Measurements from ENCODE around the gene WAS. TPM values are rescaled to one million over a fixed set of nuclear protein-coding genes. Genes with fewer than 3 reads are reported as not detected.
A peak's percentile ranks its signal among the peaks of the same experiment; 100 is the strongest.
"Not testable (repeated sequence)": the region's sequence is repeated elsewhere in the genome, so short reads cannot be mapped to it uniquely, and the experiment has no call there.

The WAS gene
- total RNA-seq, 1 donor from 2014 or later: 25.3 TPM

- no peak overlapping the region for H3K27ac ChIP-seq
- H3K4me1 ChIP-seq: no peaks in the 10 kb centered on the region
- intact Hi-C loops (cut with DNase I): no loop called here
- no peaks in the 10 kb centered on the region for H3K27me3 ChIP-seq
- ATAC-seq: no peak
- no peaks in the 10 kb centered on the region for H3K9me3 ChIP-seq
- TF ChIP-seq, protein P1, sequence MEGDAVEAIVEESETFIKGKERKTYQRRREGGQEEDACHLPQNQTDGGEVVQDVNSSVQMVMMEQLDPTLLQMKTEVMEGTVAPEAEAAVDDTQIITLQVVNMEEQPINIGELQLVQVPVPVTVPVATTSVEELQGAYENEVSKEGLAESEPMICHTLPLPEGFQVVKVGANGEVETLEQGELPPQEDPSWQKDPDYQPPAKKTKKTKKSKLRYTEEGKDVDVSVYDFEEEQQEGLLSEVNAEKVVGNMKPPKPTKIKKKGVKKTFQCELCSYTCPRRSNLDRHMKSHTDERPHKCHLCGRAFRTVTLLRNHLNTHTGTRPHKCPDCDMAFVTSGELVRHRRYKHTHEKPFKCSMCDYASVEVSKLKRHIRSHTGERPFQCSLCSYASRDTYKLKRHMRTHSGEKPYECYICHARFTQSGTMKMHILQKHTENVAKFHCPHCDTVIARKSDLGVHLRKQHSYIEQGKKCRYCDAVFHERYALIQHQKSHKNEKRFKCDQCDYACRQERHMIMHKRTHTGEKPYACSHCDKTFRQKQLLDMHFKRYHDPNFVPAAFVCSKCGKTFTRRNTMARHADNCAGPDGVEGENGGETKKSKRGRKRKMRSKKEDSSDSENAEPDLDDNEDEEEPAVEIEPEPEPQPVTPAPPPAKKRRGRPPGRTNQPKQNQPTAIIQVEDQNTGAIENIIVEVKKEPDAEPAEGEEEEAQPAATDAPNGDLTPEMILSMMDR (IDR thresholded peaks at IDR 0.05): no peak
- no peak for DNase-seq
- no peaks in the 10 kb centered on the region for H3K36me3 ChIP-seq
- no peak overlapping the region for H3K4me3 ChIP-seq
Measured at GRCh38 chrX:48666649-48667048, 16.9 kb upstream of the WAS start.

DNA sequence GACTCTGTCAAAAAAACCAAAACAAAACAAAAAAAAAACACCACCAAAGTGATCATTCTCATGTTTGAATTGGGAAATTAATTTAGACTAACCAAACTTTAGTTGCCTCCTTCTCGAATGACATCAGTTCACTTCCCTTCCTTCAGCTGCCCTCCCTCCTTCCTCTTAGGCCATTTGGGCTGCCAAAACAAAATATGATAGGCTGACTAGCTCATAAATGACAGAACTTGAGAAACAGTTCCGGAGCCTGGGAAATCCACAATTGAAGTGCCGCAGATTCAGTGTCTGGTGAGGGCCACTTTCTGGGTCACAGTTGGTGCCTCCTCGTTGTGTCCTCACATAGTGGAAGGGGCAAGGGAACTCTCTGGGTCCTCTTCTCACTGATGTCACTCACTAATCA lies 16.1 kb upstream of the WAS start:
- TF ChIP-seq, protein P1 (IDR thresholded peaks at IDR 0.05): no peak
- ATAC-seq: peak; percentile 55

GRCh38 chrX:48668187-48668586 lies 15.4 kb upstream of the WAS start:
- H3K27ac ChIP-seq; H3K36me3 ChIP-seq; H3K4me1 ChIP-seq; intact Hi-C loops (cut with DNase I); DNase-seq; H3K4me3 ChIP-seq; H3K9me3 ChIP-seq; ATAC-seq; H3K27me3 ChIP-seq: not testable (repeated sequence)

More for the DNA sequence above, 16.1 kb upstream of the WAS start:
- Histone ChIP-seq H3K27ac (no peak overlapping the region), H3K36me3 (no peaks in the 10 kb centered on the region), H3K9me3 (no peaks in the 10 kb centered on the region), H3K27me3 (no peaks in the 10 kb centered on the region), H3K4me3 (no peak overlapping the region), H3K4me1 (no peaks in the 10 kb centered on the region)
- no peak for DNase-seq
- intact Hi-C loops (cut with DNase I): no loop called here

DNA sequence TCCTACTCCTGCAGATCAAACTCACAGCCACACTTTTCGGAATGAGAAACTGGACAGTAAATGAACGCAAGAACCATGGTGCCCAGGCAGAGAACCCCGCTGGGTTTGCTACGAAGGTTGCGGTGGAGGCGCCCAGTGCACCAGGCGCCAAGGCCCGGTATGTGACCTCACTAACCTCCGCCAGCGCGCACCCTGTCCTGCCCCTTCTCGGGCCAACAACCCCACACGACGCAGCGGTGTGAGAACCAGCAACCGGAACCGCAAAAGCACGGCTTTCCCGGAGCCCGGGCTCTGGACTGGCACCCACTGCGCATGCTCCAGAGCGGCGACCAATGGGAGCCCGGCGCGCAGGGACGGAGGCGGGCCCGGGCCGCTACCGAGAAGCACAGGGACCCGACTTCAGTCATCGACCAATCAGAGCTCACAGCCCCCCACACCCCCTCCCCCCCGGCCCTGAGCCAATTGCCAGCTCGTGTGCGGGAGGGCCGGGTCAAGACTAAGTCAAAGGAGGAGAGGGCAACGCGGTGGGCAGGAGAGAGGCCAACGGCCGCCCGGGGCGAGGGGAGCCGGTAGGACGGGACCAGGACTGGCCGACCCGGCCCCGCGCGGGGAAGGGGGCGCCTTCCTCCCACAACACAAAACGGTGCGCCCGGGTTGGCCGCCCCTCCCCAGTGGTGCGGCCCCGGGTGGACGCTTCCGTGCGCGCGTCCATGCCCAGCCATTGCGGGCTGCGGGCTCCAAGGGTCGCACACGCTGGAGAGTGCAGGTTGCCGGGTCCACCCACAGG lies 7.3 kb upstream of the WAS start:
- intact Hi-C loops (cut with DNase I): no loop called here
- ATAC-seq: peak; percentile 99
- Histone ChIP-seq H3K9me3 (no peaks in the 10 kb centered on the region), H3K27ac (peak overlapping the region; percentile 85), H3K36me3 (no peaks in the 10 kb centered on the region), H3K27me3 (no peaks in the 10 kb centered on the region), H3K4me3 (peak overlapping the region; percentile 70), H3K4me1 (peaks cover 10% of the 10 kb centered on the region)
- DNase-seq: peak; percentile 94
- TF ChIP-seq, protein P1 (IDR thresholded peaks at IDR 0.05): no peak

DNA sequence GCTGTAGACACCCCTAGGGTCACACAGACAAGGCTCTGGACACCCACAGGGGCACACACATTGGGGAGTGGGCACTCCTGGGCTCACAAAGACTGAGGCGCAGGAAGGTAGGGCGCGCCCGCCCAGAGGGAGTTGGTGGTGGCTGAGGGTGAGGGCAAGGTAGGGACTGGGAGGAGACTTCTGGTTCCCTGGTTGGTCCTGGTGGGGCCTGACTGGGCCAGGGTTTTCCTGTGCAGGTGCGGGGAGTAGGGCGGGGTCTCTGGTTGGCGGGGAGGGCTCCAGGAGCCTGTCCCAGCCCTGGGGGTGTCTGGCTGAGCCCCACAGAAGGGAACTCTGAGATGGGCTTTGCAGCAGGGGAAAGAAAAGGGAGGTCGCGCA lies 6.7 kb upstream of the WAS start:
- TF ChIP-seq, protein P1 (IDR thresholded peaks at IDR 0.05): no peak
- intact Hi-C loops (cut with DNase I): no loop called here
- no peaks in the 10 kb centered on the region for H3K27me3 ChIP-seq
- H3K9me3 ChIP-seq: no peaks in the 10 kb centered on the region
- H3K4me3 ChIP-seq: peak overlapping the region; percentile 70
- ATAC-seq (peak; percentile 46), DNase-seq (no peak)
- H3K4me1 ChIP-seq: peaks cover 10% of the 10 kb centered on the region
- H3K36me3 ChIP-seq: no peaks in the 10 kb centered on the region
- H3K27ac ChIP-seq: peak overlapping the region; percentile 85

DNA sequence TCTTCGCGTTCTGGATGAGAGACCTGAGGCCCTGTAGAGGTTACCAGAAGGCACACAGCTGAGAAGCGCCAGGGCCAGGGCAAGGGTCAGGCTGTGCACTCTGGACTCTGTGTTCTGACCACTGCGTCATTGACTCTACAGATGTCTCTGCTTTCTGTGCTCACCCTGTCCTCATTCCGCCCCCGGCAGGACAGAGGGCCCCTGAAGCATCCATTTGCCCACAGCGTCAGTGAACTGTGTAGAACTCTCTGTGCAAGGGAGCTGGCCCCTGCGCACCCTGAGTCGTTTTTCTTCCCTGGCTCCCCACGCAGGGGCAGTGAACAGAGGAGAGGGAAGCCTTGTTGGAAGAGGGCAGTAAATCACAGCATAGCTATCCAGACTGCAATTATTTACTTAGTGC lies 6.1 kb upstream of the WAS start:
- no peak for DNase-seq
- H3K27me3 ChIP-seq: no peaks in the 10 kb centered on the region
- no peaks in the 10 kb centered on the region for H3K36me3 ChIP-seq
- TF ChIP-seq, protein P1 (IDR thresholded peaks at IDR 0.05): no peak
- H3K4me3 ChIP-seq: no peak overlapping the region
- H3K27ac ChIP-seq: no peak overlapping the region
- no peaks in the 10 kb centered on the region for H3K9me3 ChIP-seq
- intact Hi-C loops (cut with DNase I): no loop called here
- H3K4me1 ChIP-seq: peaks cover 10% of the 10 kb centered on the region
- no peak for ATAC-seq

DNA sequence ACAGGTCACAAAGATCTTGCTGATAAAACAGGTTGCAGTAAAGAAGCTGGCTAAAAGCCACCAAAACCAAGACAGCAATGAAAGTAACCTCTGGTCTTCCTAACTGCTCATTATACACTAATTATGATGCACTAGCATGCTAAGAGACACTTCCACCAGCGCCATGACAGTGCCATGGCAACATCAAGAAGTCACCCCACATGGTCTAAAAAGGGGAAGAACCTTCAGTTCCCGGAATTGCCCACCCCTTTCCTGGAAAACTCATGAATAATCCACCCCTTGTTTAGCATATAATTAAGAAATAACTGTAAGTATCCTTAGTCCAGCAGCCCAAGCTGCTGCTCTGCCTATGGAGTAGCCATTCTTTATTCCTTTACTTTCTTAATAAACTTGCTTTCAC lies 3.1 kb upstream of the WAS start:
- not testable (repeated sequence) for H3K4me1 ChIP-seq, H3K36me3 ChIP-seq

GRCh38 chrX:48680925-48681324 lies 2.7 kb upstream of the WAS start:
- intact Hi-C loops (cut with DNase I); H3K27ac ChIP-seq; ATAC-seq; DNase-seq; H3K4me3 ChIP-seq; H3K4me1 ChIP-seq; H3K36me3 ChIP-seq; H3K27me3 ChIP-seq; H3K9me3 ChIP-seq: not testable (repeated sequence)

More for the DNA sequence above, 3.1 kb upstream of the WAS start:
- DNase-seq; intact Hi-C loops (cut with DNase I); H3K4me3 ChIP-seq; H3K9me3 ChIP-seq; H3K27me3 ChIP-seq; ATAC-seq; H3K27ac ChIP-seq: not testable (repeated sequence)
